Heart left ventricle (tissue), 16 donors: ENCODE results near the gene SLC24A5. TPM values are rescaled to one million over a fixed set of nuclear protein-coding genes. Genes with fewer than 3 reads are reported as not detected.
A peak's percentile ranks its signal among the peaks of the same experiment; 100 is the strongest.

Source experiments
- ATAC-seq, 4 donors: fragments of 200-7000 bp; cut with Tn5 transposase; one replicate each; pipeline ENCODE4 v1.9.1; 2020 to 2022; ENCODE audit warnings: moderate library complexity in 4 of 4, mild to moderate bottlenecking in 3 of 4, moderate number of reproducible peaks in 1 of 4
- DNase-seq, 5 donors: peaks; one replicate each; pipeline ENCODE4 v3.0.0-alpha.2; 2020
- H3K27ac ChIP-seq, 12 donors: fragments of 200-600 bp; sonication (generic) in 4 of 12; one replicate each; pipeline versions ENCODE4 v1.5.0 to v1.8.0; 2016 to 2022; ENCODE audit warnings: mild to moderate bottlenecking in 2 of 12
- H3K27me3 ChIP-seq, 9 donors: fragments of 200-600 bp; sonication (generic) in 2 of 9; one replicate each; pipeline versions ENCODE4 v1.5.1 to v1.8.0; 2016 to 2022; ENCODE audit warnings: mild to moderate bottlenecking in 3 of 9
- H3K36me3 ChIP-seq, 9 donors: fragments of 200-600 bp; sonication (generic) in 2 of 9; one replicate each; pipeline versions ENCODE4 v1.5.0 to v1.8.0; 2018 to 2022; ENCODE audit warnings: mild to moderate bottlenecking in 2 of 9
- H3K4me1 ChIP-seq, 12 donors: fragments of 200-600 bp; sonication (generic) in 4 of 12; one replicate each; pipeline versions ENCODE4 v1.5.0 to v1.8.0; 2016 to 2022; ENCODE audit warnings: mild to moderate bottlenecking in 3 of 12
- H3K4me3 ChIP-seq, 12 donors: fragments of 200-600 bp; sonication (generic) in 4 of 12; one replicate each; pipeline versions ENCODE4 v1.5.0 to v1.8.0; 2017 to 2022; ENCODE audit warnings: mild to moderate bottlenecking in 9 of 12, moderate library complexity in 4 of 12
- H3K9me3 ChIP-seq, 12 donors: fragments of 200-600 bp; sonication (generic) in 4 of 12; one replicate each; pipeline versions ENCODE4 v1.5.0 to v1.8.0; 2016 to 2022; ENCODE audit warnings: mild to moderate bottlenecking in 1 of 12
- CTCF ChIP-seq, 12 donors: fragments of 200-600 bp; sonication (generic) in 4 of 12; IDR thresholded peaks; one replicate each; pipeline versions ENCODE4 v1.5.0 to v1.8.0; 2018 to 2022; ENCODE audit warnings: antibody characterized with exemption in 12 of 12, mild to moderate bottlenecking in 5 of 12
- POLR2A ChIP-seq, 2 donors: fragments of 450-650 bp; IDR thresholded peaks; one replicate each; pipeline ENCODE4 v1.6.1; 2017; ENCODE audit warnings: antibody characterized with exemption in 2 of 2, mild to moderate bottlenecking in 2 of 2, moderate library complexity in 2 of 2
- WGBS, 4 donors: extraction: QIAGEN DNeasy Blood & Tissue Kit in 2 of 4; methylation state at CpG; one replicate each; pipeline versions ENCODE4 v1.1.5 to v1.1.7; 2013 to 2018; 5-methylcytosine and 5-hydroxymethylcytosine counted together
- intact Hi-C, 10 donors: fragments of 100-400 bp; cut with DNase I; formaldehyde crosslinking; loops; one replicate each; pipeline versions ENCODE4 v1.11.1 to v1.14.2; 2022
- polyA plus RNA-seq, 2 donors: library from polyadenylated mRNA; stranded (reverse); fragments of 200-250 nt; gene quantifications; one replicate each; pipeline ENCODE4 v1.2.3, GENCODE V29; 2013
- total RNA-seq, 9 donors: library from RNA; depleted of rRNA in 2 of 9; stranded (reverse); fragments of >200 nt in 2 of 9; fragmentation: NEBNext Ultra II Directional in 3 of 9; extraction: Animal tissue kit (Norgen Biotek cat#: 25700) in 3 of 9; gene quantifications; one replicate each; pipeline versions ENCODE4 v1.1.0 to v1.2.4, GENCODE V29; 2016 to 2023
- donor health status: ischemic (EF 13 %, LVEDD 7.1; RV severe dilation, severe dysfunction).
- donor health status: healthy with polysubstance abuse.
- donor health status: DM: no; HTN: yes; CAD: no.
- donor health status: DM: no; HTN: no; CAD: no.
- donor health status: ischemic (EF 25% LVEDD 6.9; RV normal size, moderate dysfunction).
- donor health status: ischemic (EF 25% LVEDD 5.7; RV mildly dilated, moderate dysfunction).
- donor health status: healthy.
- donor health status: DM: yes; HTN: yes; CAD: no.
- donor health status: ischemic (EF 35%, LVEDD 5.7; RV mildly dilated, moderate dysfunction).
- donor health status: nonischemic (EF 11% LVEDD 7.7; RV severe dilation, severe dysfunction).
- donor health status: DM: yes; HTN: yes; CAD: no.
- donor health status: PGD.
- donor health status: ischemic (EF 29% LVEDD 5.4; RV normal size, mild dysfunction).
- donor health status: nonischemic (EF 23%, LVEDD 6.1; RV moderate dilation, normal function).

Gene SLC24A5
- total and polyA plus RNA-seq, 11 donors: not detected

- no peak for DNase-seq
- Histone ChIP-seq H3K4me1 (peaks cover 0 to 16% (median 7%) of the 10 kb centered on the region in 12 donors), H3K4me3 (peak overlapping the region; percentile 52 to 72 (median 65)), H3K27ac (peak overlapping the region in 9 of 12 donors; percentile 46 to 91 (median 72)), H3K9me3 (peaks cover 0 to 14% (median 1%) of the 10 kb centered on the region in 12 donors), H3K36me3 (no peaks in the 10 kb centered on the region), H3K27me3 (peaks cover 0 to 20% (median 0%) of the 10 kb centered on the region in 9 donors)
- intact Hi-C loops: no loop called here
- TF ChIP-seq CTCF (IDR thresholded peaks at IDR 0.05) (no peak), POLR2A (IDR thresholded peaks at IDR 0.05) (no peak)
- WGBS, 4 donors: 2 to 4% (median 3%) methylated on average over 10 of the region's 10 CpGs
- peak; percentile 58 to 86 (median 79) for ATAC-seq
These were observed 56.6 kb downstream of the SLC24A5 start for GRCh38 chr15:48177383-48177765.

- peak within 1 kb of the TSS in 11 of 12 donors; percentile 17 to 91 (median 70) for H3K27ac ChIP-seq
These were observed 57.2 kb downstream of the SLC24A5 start, which contains the start of gene MYEF2 for GRCh38 chr15:48177766-48178647. TSS of gene MYEF2 (minus strand) at chr15:48178295. CDS start at chr15:48178237, 58 bp downstream.

GRCh38 chr15:48178648-48178931 lies 57.8 kb downstream of the SLC24A5 start:
- intact Hi-C loops: no loop called here
- peak overlapping the region in 1 of 12 donors; percentile 82 for H3K27ac ChIP-seq
- 78 to 94% (median 83%) methylated on average over 1 of the region's 1 CpG for WGBS, 4 donors

More at GRCh38 chr15:48177766-48178647, 57.2 kb downstream of the SLC24A5 start, which contains the start of gene MYEF2:
- DNase-seq: peak; percentile 59 to 76 (median 70)
- intact Hi-C loops: no loop called here
- Histone ChIP-seq H3K27me3 (peaks cover 0 to 20% (median 0%) of the 10 kb centered on the region in 9 donors), H3K4me3 (peak within 1 kb of the TSS; percentile 52 to 72 (median 65)), H3K36me3 (no peaks in the 10 kb centered on the region), H3K9me3 (peaks cover 0 to 8% (median 0%) of the 10 kb centered on the region in 12 donors), H3K4me1 (peaks cover 0 to 16% (median 7%) of the 10 kb centered on the region in 12 donors)
- TF ChIP-seq POLR2A (IDR thresholded peaks at IDR 0.05): no peak
- peak in 1 of 12 donors; percentile 9 for TF ChIP-seq CTCF (IDR thresholded peaks at IDR 0.05)
- ATAC-seq: peak; percentile 37 to 94 (median 88)
- 2 to 5% (median 4%) methylated on average over 33 to 71 of the region's 71 CpGs for WGBS, 4 donors

More at GRCh38 chr15:48178648-48178931, 57.8 kb downstream of the SLC24A5 start:
- peak overlapping the region; percentile 52 to 72 (median 65) for H3K4me3 ChIP-seq
- ATAC-seq (no peak), DNase-seq (no peak)
- H3K36me3 ChIP-seq: no peaks in the 10 kb centered on the region
- H3K9me3 ChIP-seq: peaks cover 0 to 7% (median 0%) of the 10 kb centered on the region in 12 donors
- H3K4me1 ChIP-seq: peaks cover 0 to 16% (median 7%) of the 10 kb centered on the region in 12 donors
- H3K27me3 ChIP-seq: peaks cover 0 to 20% (median 0%) of the 10 kb centered on the region in 9 donors
- TF ChIP-seq POLR2A (IDR thresholded peaks at IDR 0.05): no peak
- no peak for TF ChIP-seq CTCF (IDR thresholded peaks at IDR 0.05)
